ENCODE data around the gene TOM1.

DNA sequence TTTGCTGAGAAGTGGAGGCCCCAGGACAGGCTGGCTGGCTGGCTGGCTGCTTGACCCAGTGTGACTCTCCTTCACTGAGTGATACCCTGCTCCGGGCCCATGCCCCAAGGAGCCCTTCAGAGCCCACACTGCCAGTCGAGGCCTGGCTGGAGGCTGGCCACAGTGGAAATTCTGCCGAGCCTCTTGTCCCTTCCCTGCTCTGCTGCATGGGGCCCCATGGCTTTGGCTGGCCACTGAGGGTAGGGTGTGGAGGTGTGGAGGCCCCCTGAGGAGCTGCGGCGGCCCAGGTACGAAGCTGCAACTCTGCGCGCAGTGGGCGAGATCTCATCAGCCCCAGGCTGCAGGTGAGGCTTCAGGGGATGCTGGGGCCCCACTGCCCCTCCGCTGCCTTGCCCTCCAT, 47.8 kb downstream of the TOM1 start:
- TF ChIP-seq EZH2 (IDR thresholded peaks at IDR 0.05; ENCODE audit: insufficient read depth, low read length), result no peak
- TF ChIP-seq, protein P1, sequence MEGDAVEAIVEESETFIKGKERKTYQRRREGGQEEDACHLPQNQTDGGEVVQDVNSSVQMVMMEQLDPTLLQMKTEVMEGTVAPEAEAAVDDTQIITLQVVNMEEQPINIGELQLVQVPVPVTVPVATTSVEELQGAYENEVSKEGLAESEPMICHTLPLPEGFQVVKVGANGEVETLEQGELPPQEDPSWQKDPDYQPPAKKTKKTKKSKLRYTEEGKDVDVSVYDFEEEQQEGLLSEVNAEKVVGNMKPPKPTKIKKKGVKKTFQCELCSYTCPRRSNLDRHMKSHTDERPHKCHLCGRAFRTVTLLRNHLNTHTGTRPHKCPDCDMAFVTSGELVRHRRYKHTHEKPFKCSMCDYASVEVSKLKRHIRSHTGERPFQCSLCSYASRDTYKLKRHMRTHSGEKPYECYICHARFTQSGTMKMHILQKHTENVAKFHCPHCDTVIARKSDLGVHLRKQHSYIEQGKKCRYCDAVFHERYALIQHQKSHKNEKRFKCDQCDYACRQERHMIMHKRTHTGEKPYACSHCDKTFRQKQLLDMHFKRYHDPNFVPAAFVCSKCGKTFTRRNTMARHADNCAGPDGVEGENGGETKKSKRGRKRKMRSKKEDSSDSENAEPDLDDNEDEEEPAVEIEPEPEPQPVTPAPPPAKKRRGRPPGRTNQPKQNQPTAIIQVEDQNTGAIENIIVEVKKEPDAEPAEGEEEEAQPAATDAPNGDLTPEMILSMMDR (IDR thresholded peaks at IDR 0.05; ENCODE audit: insufficient read depth, low read depth, low read length), result no peak
